HG03139 (cell line): ENCODE results near the gene PERM1.
"Not testable (repeated sequence)": the region's sequence is repeated elsewhere in the genome, so short reads cannot be mapped to it uniquely, and the experiment has no call there.

ENCODE experiments used
- ATAC-seq: cut with Tn5 transposase; IDR thresholded peaks from one replicate; pipeline ENCODE4 v1.9.1; 2021; ENCODE audit not compliant: unreplicated experiment

The PERM1 gene

GRCh38 chr1:1017397-1018320, 35.8 kb upstream of the PERM1 start:
- not testable (repeated sequence) for ATAC-seq

- no peak for ATAC-seq
Measured at GRCh38 chr1:1014799-1015681, 33.1 kb upstream of the PERM1 start.

GRCh38 chr1:1013922-1014648, 32.2 kb upstream of the PERM1 start:
- no peak for ATAC-seq

- ATAC-seq, result peak; percentile 72
Measured at GRCh38 chr1:1013105-1013921, 31.4 kb upstream of the PERM1 start, which contains the start of gene ISG15. ISG15 (plus strand) TSS chr1:1013497; CDS start chr1:1013574, 77 bp downstream.

GRCh38 chr1:1012736-1013104, 30.8 kb upstream of the PERM1 start:
- not testable (repeated sequence) for ATAC-seq

GRCh38 chr1:1011396-1011949, 29.6 kb upstream of the PERM1 start:
- no peak for ATAC-seq

GRCh38 chr1:1010131-1010530, 28.2 kb upstream of the PERM1 start:
- not testable (repeated sequence) for ATAC-seq

- ATAC-seq, result no peak
Measured at GRCh38 chr1:1006305-1007159, 24.6 kb upstream of the PERM1 start.

GRCh38 chr1:1005774-1006304, 23.9 kb upstream of the PERM1 start:
- no peak for ATAC-seq

GRCh38 chr1:1004780-1005697, 23.1 kb upstream of the PERM1 start:
- no peak for ATAC-seq

- ATAC-seq, result no peak
Measured at GRCh38 chr1:1004420-1004779, 22.5 kb upstream of the PERM1 start.

GRCh38 chr1:1003618-1004419, 21.9 kb upstream of the PERM1 start:
- ATAC-seq, result no peak

GRCh38 chr1:1001057-1001783, 19.3 kb upstream of the PERM1 start:
- no peak for ATAC-seq

GRCh38 chr1:1000357-1001056, 18.6 kb upstream of the PERM1 start:
- no peak for ATAC-seq

GRCh38 chr1:999725-1000356, 17.9 kb upstream of the PERM1 start, which contains the start of gene HES4:
HES4 (minus strand) TSS chr1:1000097; CDS start chr1:999973, 124 bp downstream.
- ATAC-seq, result no peak
